ENCODE data around the gene LANCL1. TPM values are rescaled to one million over a fixed set of nuclear protein-coding genes. Genes with fewer than 3 reads are reported as not detected.
"Not testable (repeated sequence)": the region's sequence is repeated elsewhere in the genome, so short reads cannot be mapped to it uniquely, and the experiment has no call there.

The LANCL1 gene
- total RNA-seq, 1 donor from 2014 or later, result 50.8 TPM

- no peak for DNase-seq (ENCODE audit: low spot score)
- intact Hi-C loops (cut with DNase I), result no loop called here
These were observed 16.0 kb downstream of the LANCL1 start for GRCh38 chr2:210460322-210461227.

DNA sequence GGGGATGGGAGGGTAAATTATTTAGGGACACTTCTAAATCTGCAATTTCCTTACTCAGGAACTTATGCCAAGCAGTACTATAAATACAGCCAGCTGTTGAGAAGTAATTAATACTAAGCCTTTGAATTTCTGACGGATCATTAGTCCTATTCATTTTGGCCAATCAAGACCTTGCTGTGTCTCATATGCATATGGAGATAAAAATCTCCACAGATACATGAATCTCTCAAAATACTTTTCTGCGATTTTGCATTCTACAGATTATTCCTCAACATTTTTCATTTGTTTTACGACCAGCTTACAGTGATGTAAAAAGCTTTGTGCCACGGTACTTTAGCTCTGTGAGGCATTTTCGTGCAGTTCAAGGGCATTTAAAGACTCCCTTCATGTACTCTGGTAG, 16.7 kb downstream of the LANCL1 start:
- no peak for DNase-seq (ENCODE audit: low spot score)
- intact Hi-C loops (cut with DNase I), result no loop called here

- no peak for DNase-seq (ENCODE audit: low spot score)
- intact Hi-C loops (cut with DNase I), result no loop called here
These were observed 17.2 kb downstream of the LANCL1 start for GRCh38 chr2:210459407-210459806.

DNA sequence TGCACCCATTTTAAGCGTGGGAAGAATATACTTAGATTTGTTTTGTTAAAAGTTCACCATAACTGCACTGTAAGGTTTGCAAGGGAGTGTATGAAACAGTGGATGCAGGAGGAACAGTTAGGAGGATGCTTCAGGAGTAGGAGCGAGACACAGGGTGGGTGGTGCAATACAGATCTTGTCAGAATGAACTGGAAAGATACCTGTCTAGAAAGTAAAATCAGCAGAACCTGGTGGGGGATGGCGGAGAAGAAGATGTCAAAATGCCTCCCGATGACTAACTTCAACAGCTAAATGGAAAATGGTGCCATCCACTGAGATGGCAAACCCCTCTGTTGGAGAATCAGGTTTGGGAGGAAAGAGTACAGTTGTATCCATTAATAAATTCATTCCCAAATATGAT, 18.2 kb downstream of the LANCL1 start:
- intact Hi-C loops (cut with DNase I), result no loop called here
- DNase-seq (ENCODE audit: low spot score), result no peak

DNA sequence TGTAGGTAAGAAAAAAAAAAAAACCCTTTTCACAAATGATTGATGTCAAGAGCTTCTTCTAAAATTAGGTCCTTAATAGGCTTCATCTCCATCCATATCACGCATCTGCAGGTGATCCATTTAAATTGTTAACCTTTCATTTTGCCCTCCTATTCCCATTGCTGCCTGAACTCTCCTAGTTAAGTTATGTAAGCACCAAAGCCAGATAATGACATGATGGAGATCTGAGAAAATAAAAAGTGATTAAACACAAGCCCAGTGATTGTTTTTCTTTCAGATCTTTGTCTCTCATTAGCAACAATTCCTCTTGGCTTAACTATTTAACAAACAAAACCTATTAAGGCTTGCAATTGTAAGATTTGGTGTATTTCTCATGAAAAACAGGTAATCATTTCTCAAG, 20.0 kb downstream of the LANCL1 start:
- intact Hi-C loops (cut with DNase I), result no loop called here

DNA sequence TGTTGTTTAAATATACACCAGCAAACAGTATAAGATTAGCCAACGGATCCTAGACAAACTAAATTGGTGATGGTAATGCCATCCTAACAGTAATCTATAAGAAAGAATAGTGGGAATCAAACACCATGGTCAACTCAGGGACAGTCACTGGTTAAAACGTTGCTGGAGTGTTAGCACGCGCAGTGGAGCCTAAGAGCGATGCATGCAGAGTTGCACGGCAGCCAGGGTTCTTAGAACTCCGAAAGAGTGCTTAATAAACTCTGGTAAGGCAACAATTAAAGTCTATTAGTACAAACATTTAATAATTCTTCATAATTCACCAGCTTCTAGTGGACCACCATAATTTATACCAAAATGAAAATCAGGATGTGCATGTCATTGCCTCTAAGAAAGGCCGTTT, 22.2 kb downstream of the LANCL1 start:
- intact Hi-C loops (cut with DNase I), result no loop called here
- DNase-seq (ENCODE audit: low spot score), result no peak

More for the DNA sequence above, 20.0 kb downstream of the LANCL1 start:
- DNase-seq (ENCODE audit: low spot score), result no peak

DNA sequence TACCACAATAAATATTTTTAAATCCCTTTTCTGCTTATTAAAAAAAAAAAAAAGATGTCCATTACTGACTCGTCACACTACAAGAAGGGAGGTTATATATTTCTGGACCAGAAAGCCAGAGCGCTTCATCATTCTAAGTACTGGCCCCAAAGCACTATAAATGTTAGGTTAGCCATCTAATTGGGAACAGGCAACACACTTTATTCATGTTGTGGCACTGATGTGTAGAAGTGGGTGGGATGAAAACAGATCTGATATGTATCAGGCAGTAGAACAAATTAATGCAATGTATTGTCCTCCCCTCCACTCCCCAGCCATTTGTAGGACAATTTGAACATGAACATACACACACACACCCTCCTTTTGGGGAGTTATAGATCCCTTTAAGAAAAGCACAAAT, 24.4 kb downstream of the LANCL1 start:
- intact Hi-C loops (cut with DNase I), result no loop called here
- DNase-seq (ENCODE audit: low spot score), result no peak

DNA sequence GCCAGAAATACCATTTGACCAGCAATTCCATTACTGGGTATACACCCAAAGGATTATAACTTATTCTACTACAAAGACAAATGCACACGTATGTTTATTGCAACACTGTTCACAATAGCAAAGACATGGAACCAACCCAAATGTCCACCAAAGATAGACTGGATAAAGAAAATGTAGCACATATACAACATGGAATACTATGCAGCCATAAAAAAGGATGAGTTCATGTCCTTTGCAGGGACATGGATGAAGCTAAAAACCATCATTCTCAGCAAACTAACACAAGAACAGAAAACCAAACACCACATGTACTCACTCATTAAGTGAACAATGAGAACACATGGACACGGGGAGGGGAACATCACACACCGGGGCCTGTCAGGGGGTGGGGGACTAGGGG, 25.6 kb downstream of the LANCL1 start:
- DNase-seq (ENCODE audit: low spot score); intact Hi-C loops (cut with DNase I): not testable (repeated sequence)

GRCh38 chr2:210445732-210446131, 30.8 kb downstream of the LANCL1 start:
- intact Hi-C loops (cut with DNase I), result no loop called here
- no peak for DNase-seq (ENCODE audit: low spot score)

DNA sequence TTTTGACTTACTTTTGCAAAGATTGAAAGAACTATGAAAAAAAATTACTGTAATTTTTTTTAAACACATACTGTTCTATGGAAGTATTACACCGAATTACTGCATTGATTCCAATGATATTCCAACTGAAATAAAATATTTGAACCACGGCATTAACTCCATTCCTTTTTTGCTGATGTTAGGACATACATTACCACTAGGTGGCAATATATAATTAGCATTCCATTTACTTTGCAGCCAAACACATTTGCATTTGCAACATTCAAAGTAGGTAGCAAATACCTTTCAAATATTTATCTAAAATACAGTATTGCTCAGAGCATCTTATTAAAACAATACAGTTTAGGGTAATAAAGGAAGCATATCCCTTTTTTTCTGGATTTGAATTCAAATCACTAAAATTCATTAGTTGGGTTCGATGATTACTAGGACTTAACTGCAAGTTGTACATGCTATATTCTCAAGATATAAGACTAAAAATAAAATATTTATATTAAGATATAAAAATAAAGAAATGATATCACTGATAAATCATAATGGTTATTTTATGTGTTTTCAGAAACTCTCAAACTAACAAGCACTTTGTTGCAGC, 31.3 kb downstream of the LANCL1 start:
- intact Hi-C loops (cut with DNase I), result no loop called here
- no peak for DNase-seq (ENCODE audit: low spot score)

GRCh38 chr2:210443527-210443926, 33.0 kb downstream of the LANCL1 start:
- intact Hi-C loops (cut with DNase I), result no loop called here
- DNase-seq (ENCODE audit: low spot score), result no peak

DNA sequence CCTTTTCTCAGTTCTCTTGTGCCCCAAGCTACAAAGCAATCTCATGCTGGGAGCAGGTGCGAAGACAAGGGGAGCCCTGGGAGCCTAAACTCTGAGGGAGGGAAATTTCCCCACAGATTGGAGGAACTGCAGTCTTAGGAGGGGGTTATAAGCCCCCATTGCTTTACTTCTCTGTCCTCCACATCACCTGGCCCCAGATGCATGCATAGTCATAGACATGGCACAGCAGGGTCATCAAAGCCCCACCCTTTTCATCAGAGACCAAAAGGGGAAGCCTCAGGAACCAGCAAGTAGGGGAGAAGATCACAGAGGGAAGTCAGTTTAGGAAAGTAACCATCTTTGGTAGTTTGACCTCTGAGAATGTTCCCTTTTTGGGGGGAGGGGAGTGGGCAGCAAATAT, 33.7 kb downstream of the LANCL1 start:
- DNase-seq (ENCODE audit: low spot score), result no peak
- intact Hi-C loops (cut with DNase I), result no loop called here

DNA sequence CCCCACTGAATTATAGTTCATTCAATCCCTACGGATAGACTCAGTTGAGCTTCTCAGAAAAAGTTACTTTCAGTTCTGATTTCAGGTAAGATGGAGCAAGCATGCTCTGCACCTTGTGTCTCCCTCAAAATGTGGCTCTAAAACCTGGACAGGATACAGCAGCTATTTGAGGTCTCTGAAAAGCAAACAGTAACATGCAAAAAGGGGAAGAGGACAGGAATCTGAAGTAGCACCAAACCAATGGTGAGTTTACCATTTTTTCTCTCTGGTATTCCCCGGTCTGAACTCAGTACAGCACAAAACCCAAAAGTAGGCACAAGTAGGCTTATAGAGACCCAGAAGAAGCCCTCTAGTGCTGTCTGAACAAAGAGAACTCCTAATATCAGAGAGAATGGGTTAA, 34.1 kb downstream of the LANCL1 start:
- intact Hi-C loops (cut with DNase I), result no loop called here
- DNase-seq (ENCODE audit: low spot score), result no peak

DNA sequence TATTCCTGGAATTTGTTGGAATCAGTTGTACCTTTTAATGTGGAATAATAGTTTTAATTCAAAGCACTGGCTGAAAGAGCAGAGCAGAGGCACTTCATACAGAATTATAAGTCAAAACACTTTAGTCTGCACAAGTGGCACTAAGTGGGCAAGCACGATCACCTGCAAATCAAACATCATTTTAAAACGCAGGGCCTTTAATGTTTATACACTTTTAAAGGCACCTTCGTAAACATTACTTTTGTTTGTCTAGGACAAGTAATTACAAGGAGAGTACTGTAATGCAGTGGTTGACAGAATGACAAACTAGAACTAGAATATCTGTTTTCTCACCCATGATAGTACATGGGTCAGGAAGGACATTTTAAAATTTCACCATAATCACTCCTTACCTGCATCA, 36.4 kb downstream of the LANCL1 start:
- no peak for DNase-seq (ENCODE audit: low spot score)
- intact Hi-C loops (cut with DNase I), result no loop called here

- no peak for DNase-seq (ENCODE audit: low spot score)
- intact Hi-C loops (cut with DNase I), result no loop called here
These were observed 41.1 kb downstream of the LANCL1 start for GRCh38 chr2:210435439-210435838.

GRCh38 chr2:210432633-210433032, 43.9 kb downstream of the LANCL1 start:
- intact Hi-C loops (cut with DNase I), result no loop called here
- DNase-seq (ENCODE audit: low spot score), result no peak

GRCh38 chr2:210429403-210430137, 47.0 kb downstream of the LANCL1 start:
- intact Hi-C loops (cut with DNase I), result no loop called here

DNA sequence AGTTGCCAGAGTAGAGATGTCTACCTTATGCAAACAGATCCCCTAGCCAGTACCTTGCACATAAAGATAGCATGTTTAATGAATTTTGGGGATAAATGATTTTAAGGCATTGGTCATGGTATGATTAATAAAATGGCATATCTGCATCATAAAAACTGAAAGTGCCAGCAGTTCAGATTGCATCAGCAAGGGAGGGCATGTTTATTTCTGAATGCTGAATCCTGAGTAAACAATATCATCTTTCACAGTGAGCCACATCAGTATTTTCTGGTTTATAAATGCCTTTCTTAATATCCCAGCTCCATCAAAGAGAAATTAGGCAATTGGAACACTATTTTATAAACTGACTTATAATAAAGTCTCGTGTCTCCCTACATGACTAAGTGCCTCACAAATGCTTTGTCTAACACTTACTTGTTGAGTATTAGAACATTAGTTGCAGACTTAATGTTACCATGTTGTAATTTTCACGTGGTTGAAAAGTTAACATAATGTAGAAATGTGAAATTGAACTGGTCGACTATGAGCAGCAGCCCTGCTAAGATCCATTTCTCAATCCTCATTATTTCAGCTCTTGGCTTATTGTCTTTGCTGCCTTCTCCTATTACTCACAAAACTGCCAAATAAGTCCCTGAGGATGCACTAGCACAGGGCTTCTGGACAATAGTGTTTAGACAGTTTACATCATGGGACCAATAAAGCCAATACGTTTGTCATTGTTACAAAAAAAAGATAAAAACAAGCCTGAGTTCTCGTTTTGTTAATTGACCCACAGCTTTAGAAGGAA, 48.0 kb downstream of the LANCL1 start:
- intact Hi-C loops (cut with DNase I), result no loop called here
- no peak for DNase-seq (ENCODE audit: low spot score)

More at GRCh38 chr2:210429403-210430137, 47.0 kb downstream of the LANCL1 start:
- DNase-seq (ENCODE audit: low spot score), result no peak

GRCh38 chr2:210427309-210427708, 49.2 kb downstream of the LANCL1 start:
- DNase-seq (ENCODE audit: low spot score); intact Hi-C loops (cut with DNase I): not testable (repeated sequence)

GRCh38 chr2:210422366-210422765, 54.2 kb downstream of the LANCL1 start:
- intact Hi-C loops (cut with DNase I), result no loop called here
- DNase-seq (ENCODE audit: low spot score), result no peak

All from cardiac septum (tissue), 1 donor.